ENCODE data around the gene ZBED5.

The ZBED5 gene

DNA sequence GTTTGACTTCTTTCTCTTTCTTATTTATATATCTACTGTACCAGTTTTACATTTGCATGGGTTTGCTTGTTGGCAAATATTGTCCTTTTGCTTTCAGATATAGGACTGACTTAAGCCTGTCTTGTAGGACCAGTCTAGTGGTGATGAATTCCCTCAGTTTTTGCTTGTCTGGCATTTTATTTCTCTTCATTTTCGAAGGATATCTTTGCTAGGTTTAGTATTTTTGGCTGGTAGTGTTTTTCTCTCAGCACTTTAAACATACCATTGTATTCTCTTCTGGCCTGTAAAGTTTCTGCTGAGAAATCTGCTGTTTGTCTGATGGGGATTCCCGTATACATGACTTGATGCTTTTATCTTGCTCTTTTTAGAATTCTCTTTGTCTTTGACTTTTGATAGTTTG, 14.2 kb upstream of the ZBED5 start:
- Histone ChIP-seq H3K9ac (ENCODE audit: low read length) (no peak overlapping the region), H3K36me3 (ENCODE audit: control insufficient read depth, insufficient read depth, low read length) (no peaks in the 10 kb centered on the region), H3K27ac (ENCODE audit: low read depth, low read length) (no peak overlapping the region), H3K27me3 (ENCODE audit: control insufficient read depth, insufficient read depth, low read length) (no peaks in the 10 kb centered on the region), H3K4me3 (ENCODE audit: low read length) (no peak overlapping the region), H3K4me1 (ENCODE audit: control insufficient read depth, insufficient read depth, low read length) (peaks cover 8% of the 10 kb centered on the region)

DNA sequence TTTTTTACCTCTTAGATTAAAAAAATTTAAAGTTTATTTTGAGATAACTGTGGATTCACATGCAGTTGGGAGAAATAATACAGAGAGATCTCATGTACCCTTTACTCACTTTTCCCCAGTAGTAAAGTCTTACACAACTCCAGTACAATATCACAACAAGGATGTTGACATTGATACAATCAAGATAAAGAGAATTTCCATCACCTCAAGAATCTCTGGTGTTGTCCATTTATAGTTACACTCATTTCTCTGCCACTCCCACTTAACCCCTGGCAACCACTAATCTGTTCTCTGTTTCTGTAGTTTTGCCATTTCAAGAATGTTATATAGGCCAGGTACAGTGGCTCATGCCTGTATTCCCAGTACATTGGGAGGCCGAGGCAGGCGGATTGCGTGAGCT, 10.5 kb upstream of the ZBED5 start:
- H3K4me3 ChIP-seq (ENCODE audit: low read length), result no peak overlapping the region
- no peaks in the 10 kb centered on the region for H3K36me3 ChIP-seq (ENCODE audit: control insufficient read depth, insufficient read depth, low read length)
- H3K27me3 ChIP-seq (ENCODE audit: control insufficient read depth, insufficient read depth, low read length), result no peaks in the 10 kb centered on the region
- no peak overlapping the region for H3K27ac ChIP-seq (ENCODE audit: low read depth, low read length)
- H3K9ac ChIP-seq (ENCODE audit: low read length), result no peak overlapping the region
- peaks cover 14% of the 10 kb centered on the region for H3K4me1 ChIP-seq (ENCODE audit: control insufficient read depth, insufficient read depth, low read length)

GRCh38 chr11:10866893-10867331, 9.1 kb upstream of the ZBED5 start:
- H3K4me1 ChIP-seq (ENCODE audit: control insufficient read depth, insufficient read depth, low read length), result peaks cover 18% of the 10 kb centered on the region
- no peaks in the 10 kb centered on the region for H3K36me3 ChIP-seq (ENCODE audit: control insufficient read depth, insufficient read depth, low read length)
- no peak overlapping the region for H3K4me3 ChIP-seq (ENCODE audit: low read length)
- H3K9ac ChIP-seq (ENCODE audit: low read length), result no peak overlapping the region
- no peaks in the 10 kb centered on the region for H3K27me3 ChIP-seq (ENCODE audit: control insufficient read depth, insufficient read depth, low read length)
- H3K27ac ChIP-seq (ENCODE audit: low read depth, low read length), result peak overlapping the region; percentile 64

GRCh38 chr11:10865837-10866270, 8.0 kb upstream of the ZBED5 start:
- no peaks in the 10 kb centered on the region for H3K36me3 ChIP-seq (ENCODE audit: control insufficient read depth, insufficient read depth, low read length)
- no peak overlapping the region for H3K9ac ChIP-seq (ENCODE audit: low read length)
- no peaks in the 10 kb centered on the region for H3K27me3 ChIP-seq (ENCODE audit: control insufficient read depth, insufficient read depth, low read length)
- no peak overlapping the region for H3K4me3 ChIP-seq (ENCODE audit: low read length)
- no peak overlapping the region for H3K27ac ChIP-seq (ENCODE audit: low read depth, low read length)
- H3K4me1 ChIP-seq (ENCODE audit: control insufficient read depth, insufficient read depth, low read length), result peaks cover 18% of the 10 kb centered on the region

DNA sequence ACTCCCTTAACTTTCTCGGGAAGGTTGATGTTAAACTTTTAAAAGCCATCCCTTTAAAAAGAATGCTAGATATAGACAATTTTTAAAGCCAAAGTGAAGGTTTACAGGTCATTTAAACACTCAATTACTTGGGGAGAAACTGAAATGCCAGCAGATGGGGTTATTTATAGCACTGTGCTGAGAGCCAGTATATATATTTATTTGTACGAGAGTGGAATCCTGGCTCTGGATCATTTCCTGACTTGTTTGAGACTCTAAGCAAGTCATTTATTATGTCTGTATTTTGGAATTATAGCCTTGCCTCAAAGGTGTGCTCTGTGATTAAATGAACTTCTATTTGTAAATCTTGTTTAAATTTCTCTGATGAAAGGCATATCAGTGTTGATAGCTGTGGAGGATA, 6.8 kb upstream of the ZBED5 start:
- Histone ChIP-seq H3K9ac (ENCODE audit: low read length) (no peak overlapping the region), H3K27ac (ENCODE audit: low read depth, low read length) (peak overlapping the region; percentile 23), H3K4me1 (ENCODE audit: control insufficient read depth, insufficient read depth, low read length) (peaks cover 24% of the 10 kb centered on the region), H3K36me3 (ENCODE audit: control insufficient read depth, insufficient read depth, low read length) (no peaks in the 10 kb centered on the region), H3K27me3 (ENCODE audit: control insufficient read depth, insufficient read depth, low read length) (no peaks in the 10 kb centered on the region), H3K4me3 (ENCODE audit: low read length) (no peak overlapping the region)

GRCh38 chr11:10862446-10862845, 4.6 kb upstream of the ZBED5 start:
- H3K4me1 ChIP-seq (ENCODE audit: control insufficient read depth, insufficient read depth, low read length), result peaks cover 26% of the 10 kb centered on the region
- H3K4me3 ChIP-seq (ENCODE audit: low read length), result no peak overlapping the region
- H3K27me3 ChIP-seq (ENCODE audit: control insufficient read depth, insufficient read depth, low read length), result no peaks in the 10 kb centered on the region
- H3K36me3 ChIP-seq (ENCODE audit: control insufficient read depth, insufficient read depth, low read length), result no peaks in the 10 kb centered on the region
- no peak overlapping the region for H3K9ac ChIP-seq (ENCODE audit: low read length)
- H3K27ac ChIP-seq (ENCODE audit: low read depth, low read length), result no peak overlapping the region

DNA sequence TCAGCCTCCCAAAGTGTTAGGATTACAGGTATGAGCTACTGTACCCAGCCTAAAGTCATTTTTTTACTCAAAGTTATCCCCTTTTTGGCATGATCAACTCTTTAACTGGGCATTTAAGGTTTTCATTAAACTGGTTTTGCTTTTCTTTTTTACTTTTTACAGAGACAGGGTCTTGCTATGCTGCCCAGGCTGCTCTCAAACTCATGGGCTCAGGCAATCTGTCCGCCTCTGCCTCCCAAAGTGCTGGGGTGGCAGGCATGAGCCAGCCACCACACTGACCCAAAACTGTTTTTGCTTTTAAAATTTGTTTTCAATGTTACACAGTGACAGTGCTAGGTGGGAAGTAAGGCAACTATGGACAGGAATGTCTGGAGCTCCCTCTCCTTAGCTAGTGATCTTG, 3.9 kb upstream of the ZBED5 start:
- Histone ChIP-seq H3K4me3 (ENCODE audit: low read length) (no peak overlapping the region), H3K36me3 (ENCODE audit: control insufficient read depth, insufficient read depth, low read length) (no peaks in the 10 kb centered on the region), H3K27ac (ENCODE audit: low read depth, low read length) (peak overlapping the region; percentile 49), H3K9ac (ENCODE audit: low read length) (no peak overlapping the region), H3K4me1 (ENCODE audit: control insufficient read depth, insufficient read depth, low read length) (peaks cover 22% of the 10 kb centered on the region), H3K27me3 (ENCODE audit: control insufficient read depth, insufficient read depth, low read length) (no peaks in the 10 kb centered on the region)

DNA sequence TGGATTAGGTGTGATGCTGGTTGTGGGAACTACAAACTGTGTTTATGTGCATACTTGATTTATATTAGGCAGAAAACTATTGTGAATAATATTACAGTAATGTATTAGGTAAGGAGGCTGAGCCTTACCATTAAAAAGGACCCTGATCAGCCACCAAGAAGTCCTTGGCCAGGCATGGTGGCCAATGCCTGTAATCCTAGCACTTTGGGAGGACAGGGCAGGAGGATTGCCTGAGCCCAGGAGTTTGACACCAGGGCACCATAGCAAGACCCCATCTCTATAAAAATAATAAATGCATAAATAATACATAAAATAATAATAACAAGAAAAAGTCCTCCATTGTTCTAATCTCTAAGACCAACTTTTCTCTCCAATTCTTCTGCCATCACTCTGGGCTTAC, 3.2 kb upstream of the ZBED5 start:
- H3K9ac ChIP-seq (ENCODE audit: low read length), result no peak overlapping the region
- no peak overlapping the region for H3K4me3 ChIP-seq (ENCODE audit: low read length)
- no peaks in the 10 kb centered on the region for H3K27me3 ChIP-seq (ENCODE audit: control insufficient read depth, insufficient read depth, low read length)
- peaks cover 26% of the 10 kb centered on the region for H3K4me1 ChIP-seq (ENCODE audit: control insufficient read depth, insufficient read depth, low read length)
- H3K27ac ChIP-seq (ENCODE audit: low read depth, low read length), result peak overlapping the region; percentile 51
- H3K36me3 ChIP-seq (ENCODE audit: control insufficient read depth, insufficient read depth, low read length), result no peaks in the 10 kb centered on the region

DNA sequence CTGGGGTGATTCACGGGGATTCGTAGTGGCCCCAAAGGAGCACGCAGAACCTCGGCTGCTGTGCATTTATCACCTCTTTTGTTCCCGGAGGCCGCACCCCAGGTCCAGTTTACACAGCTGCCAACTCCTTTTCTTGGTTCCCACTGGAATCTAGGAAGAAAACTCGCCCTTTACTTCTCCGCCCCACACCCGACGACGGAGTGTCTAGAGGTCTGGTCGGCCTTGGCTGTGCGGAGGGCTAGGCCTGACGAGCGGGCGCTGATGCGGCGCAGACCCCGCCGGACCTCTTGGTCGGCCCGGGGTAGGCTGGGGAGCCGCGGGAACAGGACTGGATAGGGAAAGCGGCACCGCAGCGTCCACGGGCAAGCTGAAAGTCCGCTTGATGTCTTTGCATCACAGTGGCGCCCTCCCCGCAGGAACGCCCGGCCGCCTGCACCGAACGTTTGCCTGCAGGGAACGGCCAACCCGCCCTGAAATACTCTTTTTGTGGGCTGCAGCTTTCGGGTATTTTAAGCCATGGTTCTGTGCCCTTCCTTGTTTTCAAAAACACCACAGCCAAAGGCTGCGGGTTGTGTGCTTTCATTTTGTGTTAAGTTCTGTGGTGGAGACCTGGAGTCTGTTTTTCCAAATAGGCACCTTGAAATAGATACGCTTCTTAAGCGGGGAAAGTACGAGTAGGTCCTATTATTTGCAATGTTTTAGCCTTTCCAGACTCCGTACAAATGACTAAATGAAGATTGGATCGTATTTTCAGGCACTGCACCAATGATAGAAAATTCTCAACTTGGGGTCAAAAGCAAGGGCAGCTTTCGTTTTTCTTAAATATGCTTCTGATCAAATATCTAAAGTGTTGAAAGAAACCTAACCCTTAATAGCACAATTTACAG, 829 bp upstream of the ZBED5 start:
- peak overlapping the region; percentile 83 for H3K4me3 ChIP-seq (ENCODE audit: low read length)
- peaks cover 5% of the 10 kb centered on the region for H3K36me3 ChIP-seq (ENCODE audit: control insufficient read depth, insufficient read depth, low read length)
- peaks cover 28% of the 10 kb centered on the region for H3K4me1 ChIP-seq (ENCODE audit: control insufficient read depth, insufficient read depth, low read length)
- peak overlapping the region; percentile 80 for H3K9ac ChIP-seq (ENCODE audit: low read length)
- H3K27ac ChIP-seq (ENCODE audit: low read depth, low read length), result peak overlapping the region; percentile 92
- H3K27me3 ChIP-seq (ENCODE audit: control insufficient read depth, insufficient read depth, low read length), result no peaks in the 10 kb centered on the region

DNA sequence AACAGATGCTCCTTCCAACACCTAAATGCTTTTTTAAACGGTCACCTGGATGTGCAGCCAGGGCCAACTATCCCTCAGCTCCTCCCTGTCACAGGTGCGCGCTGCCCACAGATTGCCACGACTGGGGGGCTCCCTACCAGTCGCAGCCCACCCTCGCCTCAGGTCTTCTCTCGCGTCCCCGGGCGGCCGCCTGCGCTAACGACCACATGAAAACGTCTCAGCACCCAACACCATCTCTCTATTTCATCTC, 469 bp downstream of the ZBED5 start:
- peaks cover 24% of the 10 kb centered on the region for H3K4me1 ChIP-seq (ENCODE audit: control insufficient read depth, insufficient read depth, low read length)
- H3K36me3 ChIP-seq (ENCODE audit: control insufficient read depth, insufficient read depth, low read length), result peaks cover 7% of the 10 kb centered on the region
- peak overlapping the region; percentile 92 for H3K27ac ChIP-seq (ENCODE audit: low read depth, low read length)
- no peaks in the 10 kb centered on the region for H3K27me3 ChIP-seq (ENCODE audit: control insufficient read depth, insufficient read depth, low read length)
- peak overlapping the region; percentile 83 for H3K4me3 ChIP-seq (ENCODE audit: low read length)
- peak overlapping the region; percentile 87 for H3K9ac ChIP-seq (ENCODE audit: low read length)

- H3K36me3 ChIP-seq (ENCODE audit: control insufficient read depth, insufficient read depth, low read length), result peaks cover 12% of the 10 kb centered on the region
- peak overlapping the region; percentile 92 for H3K27ac ChIP-seq (ENCODE audit: low read depth, low read length)
- peak overlapping the region; percentile 87 for H3K9ac ChIP-seq (ENCODE audit: low read length)
- H3K4me3 ChIP-seq (ENCODE audit: low read length), result peak overlapping the region; percentile 83
- peaks cover 24% of the 10 kb centered on the region for H3K4me1 ChIP-seq (ENCODE audit: control insufficient read depth, insufficient read depth, low read length)
- H3K27me3 ChIP-seq (ENCODE audit: control insufficient read depth, insufficient read depth, low read length), result no peaks in the 10 kb centered on the region
These were observed 979 bp downstream of the ZBED5 start for GRCh38 chr11:10856689-10857458.

GRCh38 chr11:10855295-10855694, 2.6 kb downstream of the ZBED5 start:
- Histone ChIP-seq H3K27ac (ENCODE audit: low read depth, low read length) (no peak overlapping the region), H3K4me1 (ENCODE audit: control insufficient read depth, insufficient read depth, low read length) (peaks cover 22% of the 10 kb centered on the region), H3K27me3 (ENCODE audit: control insufficient read depth, insufficient read depth, low read length) (no peaks in the 10 kb centered on the region), H3K36me3 (ENCODE audit: control insufficient read depth, insufficient read depth, low read length) (peaks cover 12% of the 10 kb centered on the region), H3K4me3 (ENCODE audit: low read length) (no peak overlapping the region), H3K9ac (ENCODE audit: low read length) (no peak overlapping the region)

All from rectal smooth muscle tissue (tissue), 1 donor.